ENCODE measurements around the gene CD163L1.

The CD163L1 gene

DNA sequence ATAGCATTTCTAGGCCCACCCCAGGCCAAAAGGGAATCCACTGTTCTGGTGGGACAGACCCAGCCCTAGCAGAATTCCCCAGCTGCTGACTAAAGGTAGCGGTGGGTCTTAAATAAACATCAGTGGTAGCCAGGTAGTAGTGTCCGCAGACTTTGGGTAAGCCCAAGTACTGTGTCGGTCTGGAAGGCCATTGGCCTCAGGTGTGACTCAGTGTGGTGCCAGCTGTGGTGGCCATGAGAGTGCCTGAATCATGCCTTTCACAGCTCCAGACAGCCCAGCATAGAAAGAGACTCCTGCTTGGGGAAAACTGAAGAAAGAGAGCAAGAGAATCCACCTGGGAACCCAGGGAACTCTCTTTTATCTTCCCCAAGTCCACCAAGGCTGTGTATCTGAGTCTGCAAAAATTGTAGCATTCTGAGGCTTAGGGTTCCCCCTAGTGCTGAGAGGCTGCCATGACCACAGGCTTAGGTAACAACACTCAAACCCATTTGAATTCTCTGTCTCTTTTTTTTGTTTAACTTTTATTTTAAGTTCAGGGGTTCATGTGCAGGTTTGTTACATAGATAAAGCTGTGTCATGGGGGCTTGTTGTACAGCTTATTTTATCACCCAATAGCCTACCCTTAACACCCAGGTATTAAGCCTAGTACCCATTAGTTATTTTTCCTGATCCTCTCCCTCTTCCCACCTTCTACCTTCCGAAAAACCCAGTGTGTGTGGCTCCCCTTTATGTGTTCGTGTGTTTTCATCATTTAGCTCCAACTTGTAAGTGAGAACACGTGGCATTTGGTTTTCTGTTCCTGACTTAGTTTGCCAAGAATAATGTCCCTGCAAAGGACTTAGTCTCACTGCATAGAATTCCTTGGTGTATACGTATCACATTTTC lies 16.7 kb upstream of the CD163L1 start:
- DNase-seq (ENCODE audit: low spot score), result no peak
- H3K4me3 ChIP-seq, result no peak overlapping the region
- no peak overlapping the region for H3K27ac ChIP-seq
- TF ChIP-seq, protein P1, sequence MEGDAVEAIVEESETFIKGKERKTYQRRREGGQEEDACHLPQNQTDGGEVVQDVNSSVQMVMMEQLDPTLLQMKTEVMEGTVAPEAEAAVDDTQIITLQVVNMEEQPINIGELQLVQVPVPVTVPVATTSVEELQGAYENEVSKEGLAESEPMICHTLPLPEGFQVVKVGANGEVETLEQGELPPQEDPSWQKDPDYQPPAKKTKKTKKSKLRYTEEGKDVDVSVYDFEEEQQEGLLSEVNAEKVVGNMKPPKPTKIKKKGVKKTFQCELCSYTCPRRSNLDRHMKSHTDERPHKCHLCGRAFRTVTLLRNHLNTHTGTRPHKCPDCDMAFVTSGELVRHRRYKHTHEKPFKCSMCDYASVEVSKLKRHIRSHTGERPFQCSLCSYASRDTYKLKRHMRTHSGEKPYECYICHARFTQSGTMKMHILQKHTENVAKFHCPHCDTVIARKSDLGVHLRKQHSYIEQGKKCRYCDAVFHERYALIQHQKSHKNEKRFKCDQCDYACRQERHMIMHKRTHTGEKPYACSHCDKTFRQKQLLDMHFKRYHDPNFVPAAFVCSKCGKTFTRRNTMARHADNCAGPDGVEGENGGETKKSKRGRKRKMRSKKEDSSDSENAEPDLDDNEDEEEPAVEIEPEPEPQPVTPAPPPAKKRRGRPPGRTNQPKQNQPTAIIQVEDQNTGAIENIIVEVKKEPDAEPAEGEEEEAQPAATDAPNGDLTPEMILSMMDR (IDR thresholded peaks at IDR 0.05), result no peak

DNA sequence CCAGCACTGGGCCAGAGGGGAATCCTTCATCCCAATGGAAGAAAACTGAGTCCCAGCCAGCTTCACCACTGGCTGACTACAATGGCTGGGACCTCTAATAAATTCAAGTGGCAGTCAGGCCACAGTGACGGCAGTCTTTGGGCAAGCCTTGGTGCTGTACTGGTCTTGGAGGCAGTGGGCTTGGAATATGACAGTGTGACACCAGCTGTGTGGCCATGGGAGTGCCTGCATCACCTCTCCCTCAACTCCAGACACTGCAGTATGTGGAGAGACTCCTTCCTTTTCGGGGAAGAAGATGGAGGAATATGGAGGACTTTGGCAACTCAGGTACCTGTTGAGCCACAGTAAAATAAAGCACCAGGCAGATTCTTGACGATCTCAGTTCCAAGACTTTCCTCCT lies 16.0 kb upstream of the CD163L1 start:
- Histone ChIP-seq H3K27ac (no peak overlapping the region), H3K4me3 (no peak overlapping the region)
- TF ChIP-seq, protein P1 (IDR thresholded peaks at IDR 0.05), result no peak
- no peak for DNase-seq (ENCODE audit: low spot score)

DNA sequence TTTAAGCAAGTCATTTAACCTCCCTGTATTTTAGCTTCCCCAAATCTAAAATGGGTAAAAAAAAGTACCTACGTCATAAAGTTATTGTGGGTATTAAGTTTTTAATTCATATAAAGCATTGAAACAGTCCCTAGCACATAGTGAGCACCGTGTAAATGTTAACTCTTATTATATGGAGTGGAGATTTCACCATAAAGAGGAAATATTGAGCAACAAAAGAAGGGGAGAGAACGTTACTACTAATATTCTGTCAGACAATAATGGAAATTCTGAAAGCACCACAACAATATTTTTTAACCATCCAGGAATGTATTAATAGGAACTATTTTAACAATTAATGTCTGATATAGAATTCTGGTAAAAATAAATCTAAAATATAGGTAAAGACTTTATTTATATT lies 7.8 kb upstream of the CD163L1 start:
- H3K4me3 ChIP-seq, result no peak overlapping the region
- H3K27ac ChIP-seq, result no peak overlapping the region
- no peak for DNase-seq (ENCODE audit: low spot score)
- TF ChIP-seq, protein P1 (IDR thresholded peaks at IDR 0.05), result no peak

DNA sequence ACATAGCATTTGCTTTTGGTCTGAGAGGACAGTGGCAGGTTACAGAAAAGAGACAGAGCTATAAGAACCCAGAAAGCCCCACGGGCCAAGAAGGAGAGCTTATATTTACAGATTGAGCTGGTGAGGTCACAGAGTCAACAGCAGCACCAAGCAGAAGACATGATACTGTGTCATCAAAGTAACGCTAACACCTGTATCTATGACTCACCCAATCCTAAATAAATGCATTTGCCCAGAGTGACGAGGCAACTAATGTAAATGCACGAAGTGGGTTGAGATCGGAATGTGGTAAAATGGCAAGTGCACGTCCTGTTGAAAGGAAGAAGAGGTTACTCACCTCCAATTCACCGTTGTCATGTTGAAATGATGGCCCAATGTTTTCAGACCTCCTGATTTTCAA lies 6.7 kb upstream of the CD163L1 start:
- Histone ChIP-seq H3K27ac (no peak overlapping the region), H3K4me3 (no peak overlapping the region)
- TF ChIP-seq, protein P1 (IDR thresholded peaks at IDR 0.05), result no peak
- no peak for DNase-seq (ENCODE audit: low spot score)

DNA sequence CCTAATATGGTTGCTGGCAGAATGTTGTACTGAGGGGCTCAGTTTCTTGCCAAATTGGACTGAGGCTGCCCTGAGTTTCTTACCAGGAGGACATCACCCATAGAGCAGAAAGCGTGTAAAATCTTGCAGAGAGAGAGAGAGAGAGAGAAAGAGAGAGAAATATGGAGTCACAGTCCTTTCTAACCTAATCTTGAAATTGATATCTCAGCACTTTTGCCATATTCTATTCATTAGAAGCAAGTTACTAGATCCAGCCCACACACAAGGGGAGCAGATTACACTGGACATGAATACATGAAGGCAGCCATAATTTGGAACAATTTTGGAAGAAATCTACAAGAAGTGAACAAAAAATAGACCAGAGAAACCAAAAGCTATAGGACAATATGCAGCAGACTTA lies 4.1 kb upstream of the CD163L1 start:
- Histone ChIP-seq H3K4me3 (no peak overlapping the region), H3K27ac (no peak overlapping the region)
- no peak for DNase-seq (ENCODE audit: low spot score)
- TF ChIP-seq, protein P1 (IDR thresholded peaks at IDR 0.05), result no peak

DNA sequence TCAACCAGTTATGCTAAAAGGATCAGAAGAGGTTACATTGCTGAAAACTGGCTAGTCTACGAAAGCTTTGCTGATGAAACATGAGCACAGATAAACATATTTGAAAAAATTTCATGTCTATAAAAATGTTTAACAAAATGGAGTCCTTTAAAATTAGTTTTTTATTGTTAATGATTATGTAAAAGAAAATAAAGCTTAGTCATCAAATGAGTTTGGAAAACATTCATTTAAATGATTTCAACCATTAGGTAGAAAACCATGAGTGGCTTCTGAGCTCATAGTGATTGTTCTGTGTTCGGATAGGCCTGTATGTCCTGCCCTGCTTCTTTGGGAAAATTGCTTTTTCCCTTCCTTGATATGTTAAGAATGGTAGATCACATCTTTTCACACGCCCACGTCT lies 584 bp upstream of the CD163L1 start:
- H3K4me3 ChIP-seq, result no peak overlapping the region
- H3K27ac ChIP-seq, result no peak overlapping the region
- DNase-seq (ENCODE audit: low spot score), result no peak
- TF ChIP-seq, protein P1 (IDR thresholded peaks at IDR 0.05), result no peak

DNA sequence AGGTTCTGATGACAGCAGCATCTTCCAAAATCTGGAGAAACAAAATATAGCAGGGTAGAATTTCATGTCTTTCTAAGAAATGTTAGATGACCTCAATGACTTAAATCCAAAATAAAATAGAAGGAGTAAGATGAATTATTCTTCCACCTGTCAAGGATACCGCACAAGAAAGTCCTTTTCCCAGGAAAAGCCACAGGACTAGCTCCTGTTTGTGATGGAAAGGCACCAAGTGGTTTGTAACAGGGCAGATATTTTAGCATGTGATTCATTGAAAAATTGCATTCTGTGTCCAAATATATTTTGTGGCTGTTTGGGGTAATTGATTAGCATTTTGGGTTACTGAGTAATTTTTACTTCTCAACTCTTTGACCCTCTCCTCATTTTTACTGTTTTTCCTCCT lies 2.7 kb downstream of the CD163L1 start:
- H3K27ac ChIP-seq, result no peak overlapping the region
- TF ChIP-seq, protein P1 (IDR thresholded peaks at IDR 0.05), result no peak
- H3K4me3 ChIP-seq, result no peak overlapping the region
- DNase-seq (ENCODE audit: low spot score), result no peak

Measured in coronary artery (tissue), 2 donors.